ENCODE measurements around the gene GAMT. TPM values are rescaled to one million over a fixed set of nuclear protein-coding genes. Genes with fewer than 3 reads are reported as not detected.
A peak's percentile ranks its signal among the peaks of the same experiment; 100 is the strongest.

GAMT gene
- total and polyA plus RNA-seq, 2 of the 13 experiments (the other 11 are each of a cell fraction or from before 2014, with no cell fraction given): 115 to 124 TPM

- TF ChIP-seq DDIT3 (CRISPR knock-in tag; IDR thresholded peaks at IDR 0.05) (no peak), HDAC2 (CRISPR knock-in tag; IDR thresholded peaks at IDR 0.05) (no peak; the same call in 1 of the 2 replicates), CBFB (CRISPR knock-in tag; IDR thresholded peaks at IDR 0.05) (no peak), ZNF296 (CRISPR knock-in tag; conservative IDR thresholded peaks at IDR 0.05) (no peak), ZNF598 (CRISPR knock-in tag; IDR thresholded peaks at IDR 0.05; ENCODE audit: borderline replicate concordance) (no peak), SNAI1 (CRISPR knock-in tag; IDR thresholded peaks at IDR 0.05; ENCODE audit: borderline replicate concordance) (no peak), PPARG (CRISPR knock-in tag; conservative IDR thresholded peaks at IDR 0.05) (no peak), JDP2 (CRISPR knock-in tag; IDR thresholded peaks at IDR 0.05; ENCODE audit: borderline replicate concordance) (no peak), TAF15 (IDR thresholded peaks at IDR 0.05; ENCODE audit: low read depth, low read length, poor library complexity, severe bottlenecking) (no peak), TCF7 (IDR thresholded peaks at IDR 0.05; ENCODE audit: low read depth) (no peak), FOXA1 (IDR thresholded peaks at IDR 0.05) (no peak), FOXA1 (CRISPR knock-in tag; IDR thresholded peaks at IDR 0.05) (peak; percentile 53; the same call in 1 of the 2 replicates), TBL1XR1 (IDR thresholded peaks at IDR 0.05; ENCODE audit: borderline replicate concordance, low read length, partially characterized antibody) (no peak), CCDC6 (CRISPR knock-in tag; IDR thresholded peaks at IDR 0.05) (peak; percentile 80; the same call in 1 of the 2 replicates), SUZ12 (IDR thresholded peaks at IDR 0.05; ENCODE audit: low read depth, low read length) (no peak), HNRNPLL (IDR thresholded peaks at IDR 0.05; ENCODE audit: low read depth, low read length, poor library complexity, severe bottlenecking) (peak; percentile 68), ATF3 (CRISPR knock-in tag; IDR thresholded peaks at IDR 0.05) (no peak), TRIM22 (IDR thresholded peaks at IDR 0.05) (no peak), ZNF276 (CRISPR knock-in tag; IDR thresholded peaks at IDR 0.05; ENCODE audit: low read depth) (peak; percentile 35; the same call in 1 of the 2 replicates), DBP (CRISPR knock-in tag; IDR thresholded peaks at IDR 0.05; ENCODE audit: not compliant biosample characterization) (no peak), MLXIP (CRISPR knock-in tag; IDR thresholded peaks at IDR 0.05; ENCODE audit: borderline replicate concordance) (no peak), ZNF563 (CRISPR knock-in tag; IDR thresholded peaks at IDR 0.05) (peak; percentile 18; the same call in 1 of the 2 replicates), ZNF441 (CRISPR knock-in tag; IDR thresholded peaks at IDR 0.05; ENCODE audit: borderline replicate concordance) (peak; percentile 74; the same call in 1 of the 2 replicates)
Observed at GRCh38 chr19:1445185-1445931, 44.0 kb upstream of the GAMT start (continued).

Data from HepG2 (cell line).